ENCODE results near the gene PVALB. TPM values are rescaled to one million over a fixed set of nuclear protein-coding genes. Genes with fewer than 3 reads are reported as not detected.

Gene PVALB
- total and polyA plus RNA-seq, 2 of the 4 experiments (the other 2 are of a cell fraction): not detected

DNA sequence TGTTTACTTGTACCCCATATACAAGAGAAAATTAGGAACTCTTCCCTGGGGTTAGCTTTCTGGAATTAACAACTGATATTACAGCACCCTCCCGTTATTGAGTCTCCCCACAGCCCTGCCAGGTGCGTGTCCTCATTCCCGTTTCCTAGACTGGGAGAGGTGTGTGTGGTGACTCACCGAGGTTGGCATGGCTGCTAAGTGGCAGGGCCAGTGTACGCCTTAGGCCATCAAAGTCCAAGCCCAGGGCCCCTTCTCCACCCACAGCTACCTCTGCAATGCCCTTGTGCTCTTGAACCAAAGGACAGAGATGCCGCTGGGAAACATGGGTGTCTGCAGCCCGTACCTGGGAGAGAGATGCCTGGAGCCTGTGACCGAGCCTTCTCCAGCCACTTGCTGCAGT lies 53.3 kb downstream of the PVALB start:
- intact Hi-C loops (cut with micrococcal nuclease): no loop called here
- Histone ChIP-seq H3K4ac (ENCODE audit: low read depth, low read length) (no peak overlapping the region), H3K14ac (replicated peaks; ENCODE audit: low read depth, low read length) (no peak overlapping the region), H3K4me3 (ENCODE audit: insufficient read depth, low read depth, low read length) (no peak overlapping the region), H3K4me2 (ENCODE audit: low read depth, low read length) (no peak overlapping the region), H2BK5ac (ENCODE audit: low read depth, low read length, poor library complexity, severe bottlenecking) (no peak overlapping the region), H3K36me3 (ENCODE audit: control insufficient read depth, insufficient read depth, low read length) (peaks cover 17% of the 10 kb centered on the region), H2BK120ac (ENCODE audit: low read depth, low read length) (no peak overlapping the region), H2BK20ac (ENCODE audit: low read depth, low read length) (no peak overlapping the region), H3K18ac (ENCODE audit: low read depth, low read length) (no peak overlapping the region), H2AK9ac (replicated peaks; ENCODE audit: low read depth, low read length, poor library complexity) (no peak overlapping the region), H3K4me1 (ENCODE audit: control insufficient read depth, insufficient read depth, low read length) (peaks cover 6% of the 10 kb centered on the region; the same call in 1 of the 2 replicates), H3K27ac (ENCODE audit: insufficient read depth, low read length) (no peak overlapping the region), H2AFZ (replicated peaks; ENCODE audit: low read length, poor library complexity) (no peak overlapping the region), H4K91ac (ENCODE audit: insufficient read depth, low read depth, low read length) (no peak overlapping the region), H3K27me3 (ENCODE audit: control insufficient read depth, insufficient read depth, low read length) (no peaks in the 10 kb centered on the region), H4K5ac (ENCODE audit: low read depth, low read length) (no peak overlapping the region), H4K8ac (ENCODE audit: low read depth in 2 of 2, low read length in 2 of 2) (no peak overlapping the region), H2BK15ac (ENCODE audit: low read depth, low read length) (no peak overlapping the region), H3K23ac (ENCODE audit: low read depth, low read length) (no peak overlapping the region), H3K79me1 (ENCODE audit: low read depth in 1 of 2, low read length in 2 of 2) (no peaks in the 10 kb centered on the region), H3K9ac (ENCODE audit: low read depth, low read length) (no peak overlapping the region), H3K56ac (ENCODE audit: extremely low read depth, insufficient read depth, low read length) (no peak overlapping the region), H3K9me3 (ENCODE audit: control insufficient read depth, insufficient read depth, low read length) (no peaks in the 10 kb centered on the region), H2AK5ac (ENCODE audit: low read depth, low read length) (no peak overlapping the region), H3K9me1 (ENCODE audit: insufficient read depth, low read length) (peaks cover 8% of the 10 kb centered on the region), H4K20me1 (ENCODE audit: insufficient read depth, low read length) (no peaks in the 10 kb centered on the region; the same call in 1 of the 2 replicates)
- no peak for DNase-seq
- no TSS peak for BruUV-seq (replicated peaks)
- ATAC-seq (ENCODE audit: low read depth): no peak
- ChIA-PET CTCF (no interaction called here), POLR2A (ENCODE audit: unreplicated experiment) (no interaction called here)
- 100% methylated on average over 1 of the region's 8 CpGs; no CpG with 5 or more reads in 1 of the 2 experiments for WGBS, 2 experiments (ENCODE audit: extremely low coverage in 2 of 2, insufficient read length in 1 of 2)
- dilution Hi-C loops (cut with HindIII; ENCODE audit: low sequenced_read_pairs, unreplicated experiment): no loop called here
- TF ChIP-seq MXI1 (IDR thresholded peaks at IDR 0.05; ENCODE audit: borderline replicate concordance, low read depth, low read length) (no peak), CHD1 (IDR thresholded peaks at IDR 0.05; ENCODE audit: low read depth, low read length) (no peak), NFE2L2 (IDR thresholded peaks at IDR 0.05; ENCODE audit: low read depth, low read length) (no peak), USF2 (IDR thresholded peaks at IDR 0.05; ENCODE audit: low read depth, low read length) (no peak), MAZ (IDR thresholded peaks at IDR 0.05; ENCODE audit: borderline replicate concordance, low read depth, low read length) (no peak)
- TF ChIP-seq, protein P1, sequence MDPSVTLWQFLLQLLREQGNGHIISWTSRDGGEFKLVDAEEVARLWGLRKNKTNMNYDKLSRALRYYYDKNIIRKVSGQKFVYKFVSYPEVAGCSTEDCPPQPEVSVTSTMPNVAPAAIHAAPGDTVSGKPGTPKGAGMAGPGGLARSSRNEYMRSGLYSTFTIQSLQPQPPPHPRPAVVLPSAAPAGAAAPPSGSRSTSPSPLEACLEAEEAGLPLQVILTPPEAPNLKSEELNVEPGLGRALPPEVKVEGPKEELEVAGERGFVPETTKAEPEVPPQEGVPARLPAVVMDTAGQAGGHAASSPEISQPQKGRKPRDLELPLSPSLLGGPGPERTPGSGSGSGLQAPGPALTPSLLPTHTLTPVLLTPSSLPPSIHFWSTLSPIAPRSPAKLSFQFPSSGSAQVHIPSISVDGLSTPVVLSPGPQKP (IDR thresholded peaks at IDR 0.05; ENCODE audit: borderline replicate concordance, low read depth, low read length): no peak
- in situ Hi-C loops (cut with MboI; ENCODE audit: low sequenced_read_pairs): no loop called here
